SK-N-MC (cell line): ENCODE data around the gene RABEP2.

Experiments
- EZH2 ChIP-seq: fragments of 200-600 bp; sonication (generic); IDR thresholded peaks from one replicate; pipeline ENCODE4 v1.6.1; 2017; ENCODE audit warnings: antibody characterized with exemption
- FOXP2 ChIP-seq: optimal IDR thresholded peaks from 2 replicates; pipeline ENCODE3; 2011; ENCODE audit warnings: mild to moderate bottlenecking, moderate library complexity; ENCODE audit not compliant: insufficient read depth; ENCODE audit errors: extremely low read length, control extremely low read depth
- POLR2AphosphoS5 ChIP-seq: IDR thresholded peaks from 2 replicates; pipeline ENCODE4 v1.6.1; 2012; ENCODE audit warnings: mild to moderate bottlenecking, low read depth, low read length, borderline replicate concordance

GRCh38 chr16:28905800-28906372, 19.2 kb downstream of the RABEP2 start:
- TF ChIP-seq EZH2 (no peak), POLR2AphosphoS5 (no peak), FOXP2 (no peak)
